ENCODE data around the gene HSPG2. TPM values are rescaled to one million over a fixed set of nuclear protein-coding genes. Genes with fewer than 3 reads are reported as not detected.

The HSPG2 gene
- total and polyA plus RNA-seq, 9 donors: 27.3 to 294 (median 92.6) TPM

GRCh38 chr1:21852282-21853130 is 84.6 kb downstream of the HSPG2 start:
- H3K4me3 ChIP-seq: no peak overlapping the region
- WGBS, 3 donors: 87 to 89% (median 87%) methylated on average over 17 to 29 of the region's 29 CpGs
- DNase-seq: no peak
- H3K27ac ChIP-seq: no peak overlapping the region
- TF ChIP-seq CTCF (IDR thresholded peaks at IDR 0.05) (no peak), POLR2A (IDR thresholded peaks at IDR 0.05) (no peak), EP300 (IDR thresholded peaks at IDR 0.05) (no peak)
- H3K4me1 ChIP-seq (ENCODE audit: insufficient read depth): no peaks in the 10 kb centered on the region
- H3K9me3 ChIP-seq: no peaks in the 10 kb centered on the region
- intact Hi-C loops (cut with DNase I): no loop called here
- no peaks in the 10 kb centered on the region for H3K27me3 ChIP-seq
- no peaks in the 10 kb centered on the region for H3K36me3 ChIP-seq

- TF ChIP-seq EP300 (IDR thresholded peaks at IDR 0.05) (no peak), CTCF (IDR thresholded peaks at IDR 0.05) (no peak), POLR2A (IDR thresholded peaks at IDR 0.05) (no peak)
- 89 to 91% (median 91%) methylated on average over 33 of the region's 33 CpGs for WGBS, 3 donors
- Histone ChIP-seq H3K4me1 (ENCODE audit: insufficient read depth) (no peaks in the 10 kb centered on the region), H3K36me3 (no peaks in the 10 kb centered on the region), H3K27ac (no peak overlapping the region), H3K4me3 (no peak overlapping the region), H3K27me3 (no peaks in the 10 kb centered on the region), H3K9me3 (no peaks in the 10 kb centered on the region)
- intact Hi-C loops (cut with DNase I): no loop called here
- no peak for DNase-seq
Measured at GRCh38 chr1:21851430-21852250, 85.5 kb downstream of the HSPG2 start.

GRCh38 chr1:21849909-21850576 is 87.1 kb downstream of the HSPG2 start:
- no peaks in the 10 kb centered on the region for H3K36me3 ChIP-seq
- DNase-seq: no peak
- intact Hi-C loops (cut with DNase I): no loop called here
- no peaks in the 10 kb centered on the region for H3K9me3 ChIP-seq
- no peaks in the 10 kb centered on the region for H3K4me1 ChIP-seq (ENCODE audit: insufficient read depth)
- H3K4me3 ChIP-seq: no peak overlapping the region
- TF ChIP-seq POLR2A (IDR thresholded peaks at IDR 0.05) (no peak), CTCF (IDR thresholded peaks at IDR 0.05) (no peak), EP300 (IDR thresholded peaks at IDR 0.05) (no peak)
- WGBS, 3 donors: 89 to 92% (median 90%) methylated on average over 27 to 30 of the region's 30 CpGs
- no peaks in the 10 kb centered on the region for H3K27me3 ChIP-seq
- H3K27ac ChIP-seq: no peak overlapping the region

DNA sequence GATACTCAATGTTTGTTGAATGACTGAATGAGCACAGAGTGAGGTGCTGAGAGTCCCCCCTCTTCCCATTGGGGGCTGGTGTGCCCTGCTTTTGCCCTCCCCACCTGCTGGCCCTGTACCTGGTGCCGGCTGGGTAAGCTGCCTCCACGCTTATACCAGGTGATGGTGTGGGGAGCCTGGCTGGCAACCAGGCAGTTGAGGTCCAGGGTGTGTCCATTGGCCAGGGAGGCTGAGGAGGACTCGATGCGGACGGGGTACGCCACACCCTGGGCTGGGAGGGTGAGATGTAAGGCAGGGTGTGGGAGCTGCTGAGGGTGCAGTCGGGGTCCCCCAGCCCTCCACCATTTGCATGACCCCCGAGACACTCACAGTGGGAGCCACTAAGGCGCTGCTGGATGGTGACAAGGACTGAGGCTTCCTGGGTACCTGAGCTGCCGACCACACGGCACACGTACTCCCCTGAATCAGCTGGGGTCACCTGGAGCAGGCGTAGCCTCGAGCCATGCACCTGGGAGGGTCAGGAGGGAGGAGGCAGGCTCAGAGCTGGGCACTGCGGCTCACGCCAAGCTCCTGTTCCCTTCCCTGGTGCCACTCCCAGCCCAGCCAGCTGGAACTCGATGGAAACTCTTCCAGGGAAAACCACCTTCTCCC is 88.5 kb downstream of the HSPG2 start:
- 89 to 92% (median 92%) methylated on average over 12 to 17 of the region's 17 CpGs for WGBS, 3 donors
- H3K9me3 ChIP-seq: no peaks in the 10 kb centered on the region
- no peak for TF ChIP-seq CTCF (IDR thresholded peaks at IDR 0.05)
- TF ChIP-seq POLR2A (IDR thresholded peaks at IDR 0.05): no peak
- no peak for TF ChIP-seq EP300 (IDR thresholded peaks at IDR 0.05)
- intact Hi-C loops (cut with DNase I): no loop called here
- no peaks in the 10 kb centered on the region for H3K4me1 ChIP-seq (ENCODE audit: insufficient read depth)
- H3K4me3 ChIP-seq: no peak overlapping the region
- H3K27ac ChIP-seq: no peak overlapping the region
- DNase-seq: no peak
- no peaks in the 10 kb centered on the region for H3K36me3 ChIP-seq
- no peaks in the 10 kb centered on the region for H3K27me3 ChIP-seq

Measured in ovary (tissue), 9 donors.